Measurements from ENCODE around the gene TECRL. TPM values are rescaled to one million over a fixed set of nuclear protein-coding genes. Genes with fewer than 3 reads are reported as not detected.

TECRL gene, protein sequence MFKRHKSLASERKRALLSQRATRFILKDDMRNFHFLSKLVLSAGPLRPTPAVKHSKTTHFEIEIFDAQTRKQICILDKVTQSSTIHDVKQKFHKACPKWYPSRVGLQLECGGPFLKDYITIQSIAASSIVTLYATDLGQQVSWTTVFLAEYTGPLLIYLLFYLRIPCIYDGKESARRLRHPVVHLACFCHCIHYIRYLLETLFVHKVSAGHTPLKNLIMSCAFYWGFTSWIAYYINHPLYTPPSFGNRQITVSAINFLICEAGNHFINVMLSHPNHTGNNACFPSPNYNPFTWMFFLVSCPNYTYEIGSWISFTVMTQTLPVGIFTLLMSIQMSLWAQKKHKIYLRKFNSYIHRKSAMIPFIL
- not detected for total RNA-seq

DNA sequence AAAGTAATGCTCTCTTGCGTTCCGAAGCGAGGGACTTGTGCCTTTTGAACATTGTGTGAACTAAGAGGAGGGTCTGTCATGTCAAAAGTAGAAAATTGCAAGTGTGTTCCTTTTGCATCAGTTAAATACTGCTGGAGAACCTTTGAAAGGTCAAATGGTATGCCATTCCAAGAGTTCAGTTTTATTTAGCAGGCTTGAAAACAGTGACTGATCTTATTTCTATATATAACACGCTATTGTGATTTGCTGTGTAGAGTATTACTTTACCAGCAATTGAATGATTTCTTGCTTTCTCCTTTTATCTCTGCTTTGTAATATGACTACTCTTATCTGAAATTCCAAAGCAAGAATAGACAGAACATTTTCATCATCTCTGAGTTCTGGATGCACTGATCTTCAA is at the start of gene TECRL:
Gene TECRL (minus strand): TSS at position 151 of the 400 bp plus-strand sequence. CDS start 99 bp downstream, at position 52.
- no peaks in the 10 kb centered on the region for H3K36me3 ChIP-seq
- no peaks in the 10 kb centered on the region for H3K9me3 ChIP-seq
- 61 to 81% methylated on average over 4 of the region's 4 CpGs for WGBS, 2 donors (ENCODE audit: low coverage in 1 of 2)
- no peak within 1 kb of the TSS for H3K4me3 ChIP-seq
- H3K27ac ChIP-seq = no peak within 1 kb of the TSS
- no peaks in the 10 kb centered on the region for H3K27me3 ChIP-seq
- TF ChIP-seq EP300 (IDR thresholded peaks at IDR 0.05) (no peak), POLR2AphosphoS5 (IDR thresholded peaks at IDR 0.05) (no peak), POLR2A (IDR thresholded peaks at IDR 0.05) (no peak)
- TF ChIP-seq, protein P1, sequence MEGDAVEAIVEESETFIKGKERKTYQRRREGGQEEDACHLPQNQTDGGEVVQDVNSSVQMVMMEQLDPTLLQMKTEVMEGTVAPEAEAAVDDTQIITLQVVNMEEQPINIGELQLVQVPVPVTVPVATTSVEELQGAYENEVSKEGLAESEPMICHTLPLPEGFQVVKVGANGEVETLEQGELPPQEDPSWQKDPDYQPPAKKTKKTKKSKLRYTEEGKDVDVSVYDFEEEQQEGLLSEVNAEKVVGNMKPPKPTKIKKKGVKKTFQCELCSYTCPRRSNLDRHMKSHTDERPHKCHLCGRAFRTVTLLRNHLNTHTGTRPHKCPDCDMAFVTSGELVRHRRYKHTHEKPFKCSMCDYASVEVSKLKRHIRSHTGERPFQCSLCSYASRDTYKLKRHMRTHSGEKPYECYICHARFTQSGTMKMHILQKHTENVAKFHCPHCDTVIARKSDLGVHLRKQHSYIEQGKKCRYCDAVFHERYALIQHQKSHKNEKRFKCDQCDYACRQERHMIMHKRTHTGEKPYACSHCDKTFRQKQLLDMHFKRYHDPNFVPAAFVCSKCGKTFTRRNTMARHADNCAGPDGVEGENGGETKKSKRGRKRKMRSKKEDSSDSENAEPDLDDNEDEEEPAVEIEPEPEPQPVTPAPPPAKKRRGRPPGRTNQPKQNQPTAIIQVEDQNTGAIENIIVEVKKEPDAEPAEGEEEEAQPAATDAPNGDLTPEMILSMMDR (IDR thresholded peaks at IDR 0.05) = no peak
- no peaks in the 10 kb centered on the region for H3K4me1 ChIP-seq
- no peak for ATAC-seq

DNA sequence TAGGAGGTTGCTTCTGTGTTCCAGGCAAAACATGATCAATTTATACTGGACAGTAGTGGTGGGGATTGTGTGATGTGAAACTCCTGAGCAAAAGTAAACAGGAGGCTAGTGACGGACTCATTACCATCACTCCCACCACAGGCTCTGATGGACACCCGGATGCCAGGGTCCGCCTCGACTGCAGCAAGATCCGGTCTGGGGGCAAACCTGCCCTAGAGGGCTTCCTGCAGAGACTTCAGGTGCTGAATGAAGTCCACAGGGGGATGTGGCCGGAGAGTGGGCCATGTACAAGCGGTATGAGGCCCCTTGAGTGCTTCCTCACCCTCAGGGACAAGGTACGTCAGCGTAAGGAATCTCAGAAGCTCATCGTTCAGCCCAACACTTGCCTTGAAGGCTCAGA is 23.4 kb upstream of the TECRL start:
- no peak for ATAC-seq
- Histone ChIP-seq H3K4me3 (no peak overlapping the region), H3K4me1 (no peaks in the 10 kb centered on the region), H3K36me3 (no peaks in the 10 kb centered on the region), H3K9me3 (peaks cover 0 to 32% (median 0%) of the 10 kb centered on the region in 3 donors), H3K27me3 (no peaks in the 10 kb centered on the region), H3K27ac (no peak overlapping the region)
- WGBS, 2 donors (ENCODE audit: low coverage in 1 of 2) = 93 to 100% methylated on average over 1 to 3 of the region's 10 CpGs
- TF ChIP-seq POLR2AphosphoS5 (IDR thresholded peaks at IDR 0.05) = no peak
- TF ChIP-seq, protein P1 (IDR thresholded peaks at IDR 0.05) = no peak
- no peak for TF ChIP-seq POLR2A (IDR thresholded peaks at IDR 0.05)

DNA sequence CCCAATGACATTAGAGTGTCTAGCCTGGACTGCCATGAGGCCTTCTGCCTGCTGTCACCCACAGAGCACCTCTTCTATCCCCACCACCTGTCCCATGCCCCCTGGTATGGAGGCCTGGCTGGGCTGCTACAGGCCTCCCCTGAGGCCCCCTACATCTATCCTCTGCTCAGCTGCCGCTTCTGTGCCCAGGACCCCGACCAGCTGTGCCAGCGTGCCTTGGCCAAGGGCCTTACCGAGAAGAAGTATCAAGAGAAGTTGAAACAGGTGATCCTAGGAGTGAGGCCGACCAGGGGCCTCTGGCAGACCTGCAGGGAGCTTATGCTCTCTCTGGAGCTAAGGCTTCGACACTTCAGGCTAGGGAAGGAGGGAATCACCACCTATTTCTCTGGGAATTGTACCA is 21.7 kb upstream of the TECRL start:
- no peak for TF ChIP-seq POLR2A (IDR thresholded peaks at IDR 0.05)
- 89% methylated on average over 3 of the region's 6 CpGs; no CpG with 5 or more reads in 1 of the 2 donors for WGBS, 2 donors (ENCODE audit: low coverage in 1 of 2)
- Histone ChIP-seq H3K4me1 (no peaks in the 10 kb centered on the region), H3K27ac (no peak overlapping the region), H3K36me3 (no peaks in the 10 kb centered on the region), H3K27me3 (no peaks in the 10 kb centered on the region), H3K9me3 (peaks cover 0 to 32% (median 0%) of the 10 kb centered on the region in 3 donors), H3K4me3 (no peak overlapping the region)
- ATAC-seq = no peak

DNA sequence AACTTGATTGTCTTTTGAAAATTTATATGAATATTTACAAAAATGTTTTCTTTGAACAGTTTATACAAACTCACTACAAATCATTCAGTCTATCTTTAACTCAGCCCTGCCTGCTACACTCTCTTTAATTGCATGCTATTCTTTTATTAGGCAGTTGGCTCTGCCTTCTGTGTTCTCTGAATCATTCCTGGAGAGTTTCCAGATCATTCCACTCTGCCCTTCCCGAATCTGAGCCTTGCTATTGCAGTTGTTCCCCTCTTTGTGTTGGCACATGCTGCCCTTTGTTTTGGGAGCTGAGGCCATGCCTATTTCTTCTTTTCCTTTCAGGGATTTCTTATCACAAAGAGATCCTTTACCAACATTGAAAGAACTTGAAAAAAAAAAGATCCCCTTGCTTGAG is 8.7 kb upstream of the TECRL start:
- no peaks in the 10 kb centered on the region for H3K36me3 ChIP-seq
- TF ChIP-seq POLR2A (IDR thresholded peaks at IDR 0.05) (no peak), POLR2AphosphoS5 (IDR thresholded peaks at IDR 0.05) (peak; percentile 14)
- no peaks in the 10 kb centered on the region for H3K9me3 ChIP-seq
- no peak overlapping the region for H3K4me3 ChIP-seq
- no peak for ATAC-seq
- no peaks in the 10 kb centered on the region for H3K27me3 ChIP-seq
- H3K27ac ChIP-seq = no peak overlapping the region
- peaks cover 0 to 8% (median 0%) of the 10 kb centered on the region in 3 donors for H3K4me1 ChIP-seq
- WGBS, 2 donors (ENCODE audit: low coverage in 1 of 2) = 0 to 7% methylated on average over 1 of the region's 1 CpG

DNA sequence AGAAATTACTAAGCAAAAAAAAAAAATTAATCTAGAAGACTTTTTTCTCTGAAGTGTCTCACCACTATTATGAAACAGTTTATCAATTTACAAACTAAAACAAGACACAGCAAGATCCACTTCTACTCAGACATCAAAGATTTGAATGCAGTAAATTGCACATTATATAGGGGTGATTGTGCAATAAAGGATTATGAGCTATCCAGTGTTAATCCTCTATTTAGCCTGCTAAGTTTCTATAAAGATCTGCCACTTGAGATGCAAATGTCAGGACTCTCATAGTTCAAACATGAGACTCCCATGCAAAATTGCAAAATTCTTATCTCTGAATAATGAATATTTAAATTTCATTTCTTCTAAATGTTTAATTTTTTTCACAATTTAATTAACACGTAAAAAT is 2.2 kb downstream of the TECRL start:
- no peak for ATAC-seq
- Histone ChIP-seq H3K4me3 (no peak overlapping the region), H3K4me1 (no peaks in the 10 kb centered on the region), H3K27ac (no peak overlapping the region), H3K27me3 (no peaks in the 10 kb centered on the region), H3K9me3 (no peaks in the 10 kb centered on the region), H3K36me3 (no peaks in the 10 kb centered on the region)
- TF ChIP-seq EP300 (IDR thresholded peaks at IDR 0.05) (no peak), POLR2A (IDR thresholded peaks at IDR 0.05) (no peak), POLR2AphosphoS5 (IDR thresholded peaks at IDR 0.05) (no peak)
- TF ChIP-seq, protein P1 (IDR thresholded peaks at IDR 0.05) = no peak
- 90% methylated on average over 1 of the region's 1 CpG; no CpG with 5 or more reads in 1 of the 2 donors for WGBS, 2 donors (ENCODE audit: low coverage in 1 of 2)

DNA sequence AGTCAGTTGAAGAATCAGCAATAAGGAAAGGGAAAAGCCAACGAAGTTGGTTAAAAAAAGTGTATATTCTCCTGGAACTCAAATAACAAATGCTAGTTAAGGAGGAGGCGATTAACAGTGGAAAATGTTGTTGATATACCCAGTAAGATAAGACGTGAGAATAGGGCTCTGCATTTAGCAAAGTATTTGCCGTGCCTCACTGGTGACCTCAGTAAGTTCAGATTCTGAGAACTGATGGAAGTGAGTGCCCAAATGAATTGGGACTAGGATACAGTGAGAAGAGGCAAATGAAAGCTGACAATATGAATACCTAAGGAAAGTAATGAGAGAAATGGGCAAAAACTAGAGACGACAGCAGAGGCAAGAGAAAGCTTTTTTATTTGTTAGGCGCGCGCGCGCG is 3.5 kb downstream of the TECRL start:
- 67 to 73% methylated on average over 7 to 11 of the region's 11 CpGs for WGBS, 2 donors (ENCODE audit: low coverage in 1 of 2)
- no peaks in the 10 kb centered on the region for H3K27me3 ChIP-seq
- no peak overlapping the region for H3K4me3 ChIP-seq
- no peaks in the 10 kb centered on the region for H3K4me1 ChIP-seq
- H3K9me3 ChIP-seq = no peaks in the 10 kb centered on the region
- H3K27ac ChIP-seq = no peak overlapping the region
- no peak for ATAC-seq
- TF ChIP-seq, protein P1 (IDR thresholded peaks at IDR 0.05) = no peak
- TF ChIP-seq POLR2AphosphoS5 (IDR thresholded peaks at IDR 0.05) (no peak), POLR2A (IDR thresholded peaks at IDR 0.05) (no peak), EP300 (IDR thresholded peaks at IDR 0.05) (no peak)
- no peaks in the 10 kb centered on the region for H3K36me3 ChIP-seq
